CMK (cell line): ENCODE results near the gene AEN.

ENCODE experiments used
- DNase-seq: peaks from one replicate; pipeline ENCODE4 v3.0.0-alpha.2; 2010; ENCODE audit warnings: low read depth

Gene AEN

GRCh38 chr15:88613074-88613944 lies 7.8 kb upstream of the AEN start:
- DNase-seq = no peak

- no peak for DNase-seq
Observed at GRCh38 chr15:88615303-88616107, 5.6 kb upstream of the AEN start.

GRCh38 chr15:88616240-88616639 lies 4.9 kb upstream of the AEN start:
- no peak for DNase-seq

- no peak for DNase-seq
Observed at GRCh38 chr15:88617031-88617722, 4.0 kb upstream of the AEN start.

- no peak for DNase-seq
Observed at GRCh38 chr15:88617790-88618189, 3.4 kb upstream of the AEN start.

- DNase-seq = no peak
Observed at GRCh38 chr15:88618686-88619085, 2.5 kb upstream of the AEN start.

- no peak for DNase-seq
Observed at GRCh38 chr15:88619796-88620195, 1.3 kb upstream of the AEN start.

GRCh38 chr15:88621789-88622604 lies 857 bp downstream of the AEN start:
- no peak for DNase-seq

GRCh38 chr15:88622605-88622975 lies 1.4 kb downstream of the AEN start:
- no peak for DNase-seq

- no peak for DNase-seq
Observed at GRCh38 chr15:88623061-88623460, 1.9 kb downstream of the AEN start.

GRCh38 chr15:88623632-88624031 lies 2.5 kb downstream of the AEN start:
- no peak for DNase-seq

GRCh38 chr15:88624156-88624970 lies 3.2 kb downstream of the AEN start:
- no peak for DNase-seq

- no peak for DNase-seq
Observed at GRCh38 chr15:88624971-88625490, 3.9 kb downstream of the AEN start.

GRCh38 chr15:88625943-88626741 lies 5.0 kb downstream of the AEN start:
- DNase-seq = no peak

- DNase-seq = no peak
Observed at GRCh38 chr15:88627463-88627862, 6.3 kb downstream of the AEN start.

GRCh38 chr15:88628018-88628654 lies 7.0 kb downstream of the AEN start:
- DNase-seq = no peak

- DNase-seq = no peak
Observed at GRCh38 chr15:88629071-88629470, 7.9 kb downstream of the AEN start.

- DNase-seq = no peak
Observed at GRCh38 chr15:88630141-88630721, 9.1 kb downstream of the AEN start.
